H1 (cell line): ENCODE measurements around the gene AGAP1.

Experiments used
- CTCF ChIP-seq, 3 experiments: IDR thresholded peaks; 1 replicate in 2 of 3; 2 replicates in 1 of 3; pipeline versions ENCODE4 v1.5.1 to v1.6.1; 2011; ENCODE audit warnings: low read length in 3 of 3, mild to moderate bottlenecking in 3 of 3, inconsistent platforms in 2 of 3, low read depth in 1 of 3, moderate library complexity in 1 of 3; ENCODE audit not compliant: insufficient read depth in 1 of 3; ENCODE audit errors: control extremely low read depth in 1 of 3
- EP300 ChIP-seq, 2 experiments: IDR thresholded peaks; 1 replicate in 1 of 2; 2 replicates in 1 of 2; pipeline ENCODE4 v1.6.1; 2011 to 2012; ENCODE audit warnings: low read depth in 2 of 2, low read length in 2 of 2, mild to moderate bottlenecking in 2 of 2, borderline replicate concordance in 1 of 2, inconsistent platforms in 1 of 2, moderate library complexity in 1 of 2
- POLR2A ChIP-seq, 2 experiments: IDR thresholded peaks; 1 replicate in 1 of 2; 2 replicates in 1 of 2; pipeline ENCODE4 v1.6.1; 2011; ENCODE audit warnings: low read depth in 2 of 2, low read length in 2 of 2, mild to moderate bottlenecking in 2 of 2; ENCODE audit errors: control extremely low read depth in 1 of 2
- POLR2AphosphoS5 ChIP-seq: IDR thresholded peaks from 2 replicates; pipeline ENCODE4 v1.6.1; 2011; ENCODE audit warnings: low read depth, low read length
- SIN3A ChIP-seq, 2 experiments: IDR thresholded peaks in 1 of 2; conservative IDR thresholded peaks in 1 of 2; 2 replicates each; pipeline ENCODE4 v1.6.1; 2011 to 2012; ENCODE audit warnings: low read length in 2 of 2, improper control_type of control experiment in 1 of 2, low read depth in 1 of 2, mild to moderate bottlenecking in 1 of 2
- YY1 ChIP-seq: IDR thresholded peaks from 2 replicates; pipeline ENCODE4 v1.6.1; 2011; ENCODE audit warnings: low read depth, mild to moderate bottlenecking, low read length

GRCh38 chr2:235458839-235459273 is 35.0 kb upstream of the AGAP1 start:
- no peak for TF ChIP-seq CTCF (IDR thresholded peaks at IDR 0.05; ENCODE audit: control extremely low read depth in 1 of 3, insufficient read depth in 1 of 3, low read depth in 1 of 3, low read length in 3 of 3)
- no peak for TF ChIP-seq POLR2AphosphoS5
- TF ChIP-seq YY1: no peak
- TF ChIP-seq POLR2A (IDR thresholded peaks at IDR 0.05; ENCODE audit: control extremely low read depth in 1 of 2, low read depth in 2 of 2, low read length in 2 of 2): no peak
- no peak for TF ChIP-seq SIN3A (conservative IDR thresholded peaks at IDR 0.05 in 1 of 2, IDR thresholded peaks at IDR 0.05 in 1 of 2; ENCODE audit: low read depth in 1 of 2, low read length in 2 of 2)
- TF ChIP-seq EP300 (IDR thresholded peaks at IDR 0.05; ENCODE audit: borderline replicate concordance in 1 of 2, low read depth in 2 of 2, low read length in 2 of 2): no peak
